GM20000 (cell line): ENCODE measurements around the gene B9D1.

Experiments used
- DNase-seq: peaks from one replicate; pipeline ENCODE4 v3.0.0; 2012; ENCODE audit warnings: low spot score
- CTCF ChIP-seq: IDR thresholded peaks from 2 replicates; pipeline ENCODE4 v1.5.1; 2012; ENCODE audit warnings: mild to moderate bottlenecking, control low read depth; ENCODE audit errors: extremely low read depth, missing control alignments

Gene B9D1

GRCh38 chr17:19308398-19308797, 54.1 kb downstream of the B9D1 start:
- TF ChIP-seq CTCF, result no peak
- DNase-seq, result no peak

- no peak for TF ChIP-seq CTCF
- no peak for DNase-seq
Measured at GRCh38 chr17:19307521-19307920, 55.0 kb downstream of the B9D1 start.

GRCh38 chr17:19306160-19307111, 56.1 kb downstream of the B9D1 start:
- DNase-seq, result peak; percentile 74
- TF ChIP-seq CTCF, result no peak

GRCh38 chr17:19305761-19306159, 56.8 kb downstream of the B9D1 start:
- no peak for DNase-seq
- no peak for TF ChIP-seq CTCF

- TF ChIP-seq CTCF, result no peak
- DNase-seq, result no peak
Measured at GRCh38 chr17:19305256-19305655, 57.3 kb downstream of the B9D1 start.

- no peak for DNase-seq
- no peak for TF ChIP-seq CTCF
Measured at GRCh38 chr17:19304751-19305150, 57.8 kb downstream of the B9D1 start.

GRCh38 chr17:19304209-19304608, 58.3 kb downstream of the B9D1 start:
- DNase-seq, result no peak
- no peak for TF ChIP-seq CTCF
